Muscle of leg (tissue), 16 donors: ENCODE results near the gene PRPS2. TPM values are rescaled to one million over a fixed set of nuclear protein-coding genes. Genes with fewer than 3 reads are reported as not detected.
A peak's percentile ranks its signal among the peaks of the same experiment; 100 is the strongest.

Experiments
- DNase-seq: peaks from one replicate; pipeline ENCODE4 v3.0.0; 2013
- H3K27ac ChIP-seq: one replicate; pipeline ENCODE4 v1.5.1; 2013; ENCODE audit warnings: mild to moderate bottlenecking, low read length, control low read depth
- H3K27me3 ChIP-seq: one replicate; pipeline ENCODE4 v1.6.1; 2013; ENCODE audit warnings: low read length; ENCODE audit not compliant: control insufficient read depth, insufficient read depth
- H3K36me3 ChIP-seq: one replicate; pipeline ENCODE4 v1.6.1; 2013; ENCODE audit warnings: low read length; ENCODE audit not compliant: control insufficient read depth, insufficient read depth
- H3K4me1 ChIP-seq: one replicate; pipeline ENCODE4 v1.6.1; 2013; ENCODE audit warnings: low read length; ENCODE audit not compliant: control insufficient read depth, insufficient read depth
- H3K4me3 ChIP-seq: one replicate; pipeline ENCODE4 v1.5.1; 2013; ENCODE audit warnings: low read length, control low read depth
- H3K9me3 ChIP-seq: replicated peaks from 2 replicates; pipeline ENCODE4 v1.6.1; 2013; ENCODE audit warnings: low read depth, low read length; ENCODE audit not compliant: control insufficient read depth
- WGBS: methylation state at CpG from one replicate; pipeline ENCODE4 v1.1.5; 2013; ENCODE audit warnings: missing lambda C conversion rate; ENCODE audit not compliant: insufficient coverage; 5-methylcytosine and 5-hydroxymethylcytosine counted together
- long read RNA-seq, 11 donors: transcript quantifications; one replicate each; lab custom pipeline, GENCODE V29; 2026
- polyA plus RNA-seq, 8 donors: library from polyadenylated mRNA; unstranded; fragments of 120-200 nt; gene quantifications; one replicate each; pipeline versions ENCODE4 v1.2.1 to v1.2.3, GENCODE V29; 2013; ENCODE audit warnings: inconsistent platforms in 1 of 8, low replicate concordance in 1 of 8; ENCODE audit not compliant: insufficient read length in 8 of 8, insufficient read depth in 1 of 8
- total RNA-seq: library from RNA; stranded (reverse); fragments of 120-200 nt; gene quantifications from one replicate; pipeline ENCODE4 v1.2.4, GENCODE V29; 2013

Gene PRPS2
- total RNA-seq: 8.6 TPM
- polyA plus RNA-seq: 10 to 100 TPM in 4 of 8 donors, 1 to 10 TPM in 4; 7.5 to 15.9 (median 9.6) TPM
- long read RNA-seq, donor 1, partial matches to known transcripts: 0 of 2 reads
- long read RNA-seq, donor 1, other reads (novel, unspliced or antisense): 0 of 2 reads
- long read RNA-seq, donor 2: 0 reads
- long read RNA-seq, donor 3, partial matches to known transcripts: 0 of 6 reads
- long read RNA-seq, donor 3, other reads (novel, unspliced or antisense): 0 of 6 reads
- long read RNA-seq, donor 4, partial matches to known transcripts: 0 of 4 reads
- long read RNA-seq, donor 4, other reads (novel, unspliced or antisense): 0 of 4 reads
- long read RNA-seq, donor 5, transcript PRPS2-202 (7 exons, 2,511 nt): major isoform, 5 of 32 reads
- long read RNA-seq, donor 5, partial matches to known transcripts: 26 of 32 reads
- long read RNA-seq, donor 5, other reads (novel, unspliced or antisense): 0 of 32 reads
- long read RNA-seq, donor 6, partial matches to known transcripts: 0 of 4 reads
- long read RNA-seq, donor 6, other reads (novel, unspliced or antisense): 0 of 4 reads
- long read RNA-seq, donor 7, transcript PRPS2-202 (7 exons, 2,511 nt): major isoform, 5 of 6 reads
- long read RNA-seq, donor 7, partial matches to known transcripts: 0 of 6 reads
- long read RNA-seq, donor 7, other reads (novel, unspliced or antisense): 0 of 6 reads
- long read RNA-seq, donor 8, partial matches to known transcripts: 0 of 4 reads
- long read RNA-seq, donor 8, other reads (novel, unspliced or antisense): 0 of 4 reads
- long read RNA-seq, donor 9, partial matches to known transcripts: 0 of 1 reads
- long read RNA-seq, donor 9, other reads (novel, unspliced or antisense): 0 of 1 reads
- long read RNA-seq, donor 10, partial matches to known transcripts: 0 of 3 reads
- long read RNA-seq, donor 10, other reads (novel, unspliced or antisense): 0 of 3 reads
- long read RNA-seq, donor 11, partial matches to known transcripts: 0 of 4 reads
- long read RNA-seq, donor 11, other reads (novel, unspliced or antisense): 0 of 4 reads

DNA sequence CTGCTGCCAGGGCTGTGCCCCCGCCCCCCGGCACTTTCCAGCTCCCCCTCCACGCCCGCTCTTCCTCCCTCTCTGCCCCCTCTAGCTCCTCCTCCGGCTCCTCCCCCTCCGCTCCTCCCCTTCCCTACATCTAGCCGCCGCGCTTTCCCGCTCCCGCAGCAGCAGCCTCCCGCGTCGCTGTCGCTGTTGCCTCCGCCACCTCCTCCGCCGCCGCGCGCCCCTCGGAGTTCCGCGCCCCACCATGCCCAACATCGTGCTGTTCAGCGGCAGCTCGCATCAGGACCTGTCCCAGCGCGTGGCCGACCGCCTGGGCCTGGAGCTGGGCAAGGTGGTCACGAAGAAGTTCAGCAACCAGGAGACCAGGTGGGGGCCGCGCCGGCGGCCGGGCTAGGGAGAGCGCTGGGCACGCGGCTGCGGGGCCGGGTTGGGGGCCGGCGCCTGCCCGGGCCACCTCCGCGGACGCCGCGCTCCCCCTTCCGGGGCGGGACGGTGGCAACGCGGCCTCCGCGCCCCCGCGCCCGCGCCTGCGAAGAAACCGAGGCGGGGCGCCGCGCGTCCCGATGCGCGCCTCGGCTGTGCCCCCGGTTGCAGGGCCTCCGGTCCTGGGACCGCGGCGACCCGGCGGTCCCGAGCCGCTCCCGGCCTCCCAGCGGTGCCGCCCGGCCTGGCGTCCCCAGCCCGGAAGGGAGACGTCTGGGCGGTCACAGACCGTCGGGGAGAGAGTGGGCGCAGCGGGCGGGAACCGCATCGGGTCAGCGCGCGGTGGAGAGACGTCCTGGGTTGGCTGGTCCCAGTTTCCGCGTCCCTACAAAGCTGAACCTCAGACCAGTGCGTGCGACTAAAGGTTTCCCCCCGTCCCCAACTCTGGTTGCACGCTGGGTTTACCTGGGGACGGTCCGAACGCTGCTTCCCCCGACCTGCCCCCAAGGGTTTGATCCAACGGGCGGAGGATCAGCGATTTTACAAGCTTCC is at the start of gene PRPS2:
PRPS2 (plus strand) TSS at position 156 of the 972 bp plus-strand sequence; CDS start at position 242, 86 bp downstream.
- Histone ChIP-seq H3K27ac (no peak within 1 kb of the TSS), H3K27me3 (peaks cover 23% of the 10 kb centered on the region), H3K36me3 (no peaks in the 10 kb centered on the region), H3K9me3 (peaks cover 6% of the 10 kb centered on the region), H3K4me3 (peak within 1 kb of the TSS; percentile 66), H3K4me1 (peaks cover 3% of the 10 kb centered on the region)
- peak; percentile 69 for DNase-seq
- 19% methylated on average over 112 of the region's 113 CpGs for WGBS

DNA sequence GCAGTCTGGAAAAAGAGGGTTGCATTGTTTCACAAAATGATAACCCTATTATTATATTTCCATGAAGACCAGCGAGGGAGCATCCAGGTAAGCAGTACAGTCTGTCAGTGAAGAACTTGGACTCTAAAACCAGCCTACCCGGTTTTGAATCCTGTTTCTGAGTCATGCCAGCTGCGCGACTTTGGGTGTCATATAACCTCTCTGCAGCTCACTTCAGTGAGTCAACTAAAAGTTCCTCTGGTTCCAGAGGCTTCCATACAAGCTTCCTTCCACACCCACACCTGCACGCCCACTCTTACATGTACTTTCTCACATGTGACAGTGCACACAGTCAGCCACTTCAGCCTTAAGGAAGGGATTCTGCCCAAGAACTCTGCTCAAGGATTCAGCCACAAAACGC is 49.8 kb upstream of the PRPS2 start:
- H3K4me3 ChIP-seq: no peak overlapping the region
- H3K36me3 ChIP-seq: no peaks in the 10 kb centered on the region
- H3K9me3 ChIP-seq: no peaks in the 10 kb centered on the region
- 44% methylated on average over 4 of the region's 6 CpGs for WGBS
- no peak overlapping the region for H3K27ac ChIP-seq
- H3K27me3 ChIP-seq: peaks cover 15% of the 10 kb centered on the region
- DNase-seq: no peak
- H3K4me1 ChIP-seq: no peaks in the 10 kb centered on the region

DNA sequence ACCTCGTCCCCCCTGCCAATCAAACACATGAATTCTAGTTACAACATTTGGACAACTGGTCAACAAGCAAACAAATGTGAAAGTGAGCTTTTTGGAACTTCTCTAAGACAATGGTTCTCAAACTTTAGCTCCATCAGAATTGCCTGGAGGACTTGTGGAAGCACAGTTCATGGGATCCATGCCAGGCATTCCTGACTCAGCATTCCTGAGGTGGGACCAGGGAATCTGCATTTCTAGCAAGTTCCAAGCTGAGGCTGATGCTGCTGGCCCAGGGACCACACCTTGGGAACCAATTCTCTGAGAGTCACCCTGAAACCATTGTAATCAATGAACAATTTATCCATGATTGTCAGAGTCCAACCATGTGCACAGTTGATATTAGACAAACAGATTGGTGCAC is 43.8 kb upstream of the PRPS2 start:
- no peaks in the 10 kb centered on the region for H3K9me3 ChIP-seq
- no peaks in the 10 kb centered on the region for H3K36me3 ChIP-seq
- no peak overlapping the region for H3K27ac ChIP-seq
- no peak overlapping the region for H3K4me3 ChIP-seq
- DNase-seq: no peak
- no CpG with 5 or more reads among the region's 1 CpG for WGBS
- peaks cover 10% of the 10 kb centered on the region for H3K27me3 ChIP-seq
- H3K4me1 ChIP-seq: no peaks in the 10 kb centered on the region

DNA sequence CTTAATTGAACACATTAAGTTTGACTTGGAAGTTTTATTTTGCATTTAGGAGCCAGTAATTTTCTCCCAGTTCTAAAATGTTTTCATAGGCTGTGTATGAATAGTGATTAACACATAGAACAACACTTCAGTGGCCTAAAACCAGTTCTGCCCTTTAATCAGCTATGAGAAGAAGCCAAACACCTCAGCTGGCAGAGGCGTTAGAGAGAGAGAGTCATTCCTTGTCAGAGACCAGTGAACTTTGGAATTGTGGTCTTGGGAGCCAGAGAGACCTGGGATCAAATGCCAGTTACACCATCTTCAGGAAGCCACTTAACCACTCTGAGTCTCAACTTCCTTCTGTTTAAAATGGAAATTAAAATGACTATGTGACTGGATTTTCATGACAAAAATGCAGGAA is 39.3 kb upstream of the PRPS2 start:
- no peak overlapping the region for H3K4me3 ChIP-seq
- peaks cover 16% of the 10 kb centered on the region for H3K27me3 ChIP-seq
- no peaks in the 10 kb centered on the region for H3K9me3 ChIP-seq
- DNase-seq: no peak
- no CpG with 5 or more reads among the region's 1 CpG for WGBS
- H3K27ac ChIP-seq: no peak overlapping the region
- H3K36me3 ChIP-seq: no peaks in the 10 kb centered on the region
- no peaks in the 10 kb centered on the region for H3K4me1 ChIP-seq

DNA sequence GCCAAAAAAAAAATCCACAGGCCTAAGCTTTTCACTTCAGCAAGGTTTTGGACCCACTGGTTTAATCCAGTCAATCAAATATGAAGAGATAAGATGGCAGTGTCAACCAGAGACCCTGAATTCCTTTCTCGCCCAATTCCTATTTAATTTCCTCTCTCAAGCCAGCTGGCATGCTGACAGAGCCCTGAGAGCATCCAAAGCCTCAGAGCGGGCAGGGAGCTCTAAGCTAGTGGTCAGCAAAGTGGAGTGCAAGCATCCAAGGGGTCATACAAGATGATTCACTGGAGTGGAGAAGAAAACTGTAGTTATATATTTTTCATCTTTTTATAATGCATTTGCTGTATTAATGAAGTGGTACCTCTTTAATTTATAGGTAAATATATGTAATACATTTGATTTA is 37.8 kb upstream of the PRPS2 start:
- Histone ChIP-seq H3K9me3 (no peaks in the 10 kb centered on the region), H3K36me3 (no peaks in the 10 kb centered on the region), H3K27ac (no peak overlapping the region), H3K27me3 (peaks cover 15% of the 10 kb centered on the region), H3K4me1 (no peaks in the 10 kb centered on the region), H3K4me3 (no peak overlapping the region)
- no peak for DNase-seq
- WGBS: no CpG with 5 or more reads among the region's 2 CpGs

DNA sequence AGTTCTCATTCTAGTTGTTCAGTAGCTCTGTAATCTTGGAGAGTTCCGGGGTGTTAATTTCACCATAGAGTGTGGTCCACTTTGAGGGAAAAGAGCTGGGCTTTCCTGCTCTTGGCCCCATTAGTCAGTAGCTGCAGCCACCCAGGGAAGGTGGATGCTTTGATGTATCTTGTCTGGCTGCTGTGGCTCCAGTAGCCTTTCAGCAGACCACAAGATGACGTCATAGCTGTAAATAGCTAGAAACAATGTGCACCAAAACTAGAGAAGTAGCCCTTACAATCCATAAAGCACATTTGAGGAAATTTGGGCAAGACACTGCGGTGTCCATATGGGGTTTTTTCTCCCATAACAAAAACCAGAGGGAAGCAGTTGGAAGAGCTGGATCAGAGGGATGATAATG is 32.9 kb upstream of the PRPS2 start:
- no CpG with 5 or more reads among the region's 3 CpGs for WGBS
- Histone ChIP-seq H3K27ac (no peak overlapping the region), H3K36me3 (no peaks in the 10 kb centered on the region), H3K27me3 (peaks cover 19% of the 10 kb centered on the region), H3K4me3 (no peak overlapping the region), H3K9me3 (no peaks in the 10 kb centered on the region), H3K4me1 (no peaks in the 10 kb centered on the region)
- DNase-seq: no peak

DNA sequence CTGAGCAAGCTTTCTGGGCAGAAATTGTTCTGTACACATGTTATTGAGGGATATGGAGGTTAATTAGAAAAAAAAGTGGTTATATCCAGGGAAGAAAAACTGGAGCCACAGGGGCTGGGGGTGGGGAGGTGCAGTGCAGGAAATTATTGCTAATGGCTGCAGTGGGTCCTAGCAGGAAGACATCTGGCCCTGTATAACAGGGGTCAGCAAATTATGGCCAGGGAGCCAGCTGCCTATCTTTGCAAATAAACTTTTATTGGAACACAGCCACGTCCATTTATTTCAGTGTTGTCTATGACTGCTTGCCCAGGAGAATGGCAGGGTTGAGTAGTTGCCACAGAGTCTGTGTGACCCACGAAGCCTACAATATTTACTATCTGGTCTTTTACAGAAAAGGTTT is 23.4 kb upstream of the PRPS2 start:
- Histone ChIP-seq H3K36me3 (no peaks in the 10 kb centered on the region), H3K27me3 (peaks cover 30% of the 10 kb centered on the region), H3K4me1 (no peaks in the 10 kb centered on the region), H3K4me3 (no peak overlapping the region), H3K9me3 (no peaks in the 10 kb centered on the region), H3K27ac (no peak overlapping the region)
- WGBS: no CpG with 5 or more reads among the region's 2 CpGs
- DNase-seq: no peak

DNA sequence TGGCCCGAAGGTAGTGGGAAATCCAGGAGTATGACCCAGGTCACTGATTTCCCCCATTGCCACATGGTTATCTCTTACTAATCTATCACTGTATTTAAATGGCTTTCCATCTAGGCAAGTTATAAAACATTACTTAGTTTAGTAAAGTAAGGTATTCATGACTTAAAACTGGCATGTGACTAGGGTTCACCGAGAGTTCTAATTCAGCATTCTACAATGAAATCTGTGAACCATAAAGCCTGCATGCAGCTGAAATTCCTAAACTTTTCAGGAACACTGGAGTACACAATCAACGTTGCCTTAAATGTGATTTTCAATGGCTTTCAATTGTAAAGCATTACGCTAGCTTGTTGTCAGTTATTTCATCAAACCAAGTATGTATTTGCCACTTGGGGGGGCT is 22.7 kb upstream of the PRPS2 start:
- Histone ChIP-seq H3K9me3 (no peaks in the 10 kb centered on the region), H3K4me3 (no peak overlapping the region), H3K27ac (no peak overlapping the region), H3K27me3 (peaks cover 33% of the 10 kb centered on the region), H3K36me3 (no peaks in the 10 kb centered on the region), H3K4me1 (no peaks in the 10 kb centered on the region)
- WGBS: 63% methylated on average over 1 of the region's 4 CpGs
- no peak for DNase-seq

DNA sequence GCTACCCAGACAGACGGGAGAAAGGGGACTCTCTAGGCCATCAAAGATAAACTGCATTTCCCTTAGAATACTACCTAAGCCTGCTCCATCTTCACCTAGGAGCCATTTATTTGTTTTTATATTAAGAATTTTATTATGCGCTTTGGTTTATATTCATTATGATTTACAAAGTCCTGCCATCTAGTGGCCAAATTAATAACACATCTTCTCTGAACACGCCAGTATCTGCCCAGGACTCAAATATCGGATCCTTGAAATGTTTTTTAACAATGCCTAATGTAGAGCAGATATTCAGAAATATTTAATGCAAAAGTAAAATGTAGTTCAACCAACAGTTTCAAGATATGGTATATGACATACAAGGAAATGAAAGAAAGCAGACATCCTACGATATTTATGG is 20.8 kb upstream of the PRPS2 start:
- no peaks in the 10 kb centered on the region for H3K9me3 ChIP-seq
- no CpG with 5 or more reads among the region's 5 CpGs for WGBS
- H3K4me3 ChIP-seq: no peak overlapping the region
- no peaks in the 10 kb centered on the region for H3K36me3 ChIP-seq
- no peak overlapping the region for H3K27ac ChIP-seq
- no peaks in the 10 kb centered on the region for H3K4me1 ChIP-seq
- DNase-seq: peak; percentile 28
- H3K27me3 ChIP-seq: peaks cover 37% of the 10 kb centered on the region
